Mammary epithelial cell (primary cell): ENCODE measurements around the gene PLAU.

Source experiments
- CTCF ChIP-seq, 2 donors: IDR thresholded peaks in 1 of 2; conservative IDR thresholded peaks in 1 of 2; 2 replicates each; pipeline ENCODE4 v1.5.1; 2011 to 2012; ENCODE audit warnings: inconsistent platforms in 2 of 2, low read length in 2 of 2, mild to moderate bottlenecking in 2 of 2, control low read depth in 1 of 2, low read depth in 1 of 2; ENCODE audit not compliant: insufficient read depth in 1 of 2; ENCODE audit errors: extremely low read depth in 1 of 2
- EZH2 ChIP-seq: IDR thresholded peaks from 2 replicates; pipeline ENCODE4 v1.6.1; 2012; ENCODE audit warnings: low read length, inconsistent platforms, borderline replicate concordance

- no peak for TF ChIP-seq CTCF (conservative IDR thresholded peaks at IDR 0.05 in 1 of 2, IDR thresholded peaks at IDR 0.05 in 1 of 2; ENCODE audit: extremely low read depth in 1 of 2, insufficient read depth in 1 of 2, low read depth in 1 of 2, low read length in 2 of 2)
- no peak for TF ChIP-seq EZH2
These were observed 10.9 kb upstream of the PLAU start for GRCh38 chr10:73900064-73900463.
